Brain pericyte (primary cell): ENCODE results near the gene SND1.

Experiments
- DNase-seq: peaks from one replicate; pipeline ENCODE4 v3.0.0-alpha.2; 2012; ENCODE audit warnings: low read depth, low spot score

The SND1 gene

GRCh38 chr7:127905021-127905420 is 253.0 kb downstream of the SND1 start:
- DNase-seq, result no peak

DNA sequence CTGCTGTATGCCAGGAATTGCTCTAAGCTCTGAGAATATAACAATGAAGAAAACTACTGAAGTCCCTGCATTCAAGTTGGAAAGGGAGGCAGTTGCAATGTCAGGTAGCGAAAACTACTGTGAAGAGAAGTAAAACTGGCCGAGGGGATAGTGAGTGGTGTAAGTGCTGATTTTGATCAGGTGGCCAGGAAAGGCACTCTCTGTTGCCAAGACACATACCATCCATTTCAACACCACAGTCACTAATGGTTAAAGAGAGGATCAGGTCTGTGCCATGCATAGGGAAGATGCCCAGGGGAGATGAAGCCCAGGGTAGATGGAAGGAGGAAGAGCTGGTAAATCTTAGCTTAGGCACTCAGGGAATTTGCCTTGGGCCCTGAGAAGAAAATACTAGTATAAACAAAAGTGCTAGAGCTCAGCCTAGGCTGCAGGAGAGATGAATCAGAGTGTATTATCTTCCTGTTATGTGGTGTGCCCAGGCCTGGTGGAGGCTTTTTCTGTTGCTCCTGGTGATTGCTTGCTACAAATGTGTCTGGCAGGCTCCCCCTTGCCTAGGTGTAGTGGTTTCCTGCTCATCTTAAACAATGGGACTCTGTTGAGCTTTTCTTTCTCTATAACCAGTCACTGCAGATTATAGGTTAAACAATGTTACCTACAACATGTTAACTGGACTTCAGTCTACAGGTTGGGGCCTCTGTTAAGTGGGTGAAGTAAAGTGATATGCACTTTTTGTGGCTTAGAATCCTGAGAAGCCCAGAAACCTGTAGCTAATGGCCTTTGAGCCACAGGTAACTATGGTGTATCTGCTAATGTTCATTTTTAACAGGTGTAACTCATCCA is 253.7 kb downstream of the SND1 start:
- DNase-seq, result no peak

- DNase-seq, result no peak
Observed at GRCh38 chr7:127907110-127908040, 255.4 kb downstream of the SND1 start.

GRCh38 chr7:127908430-127909258 is 256.6 kb downstream of the SND1 start:
- DNase-seq, result no peak

DNA sequence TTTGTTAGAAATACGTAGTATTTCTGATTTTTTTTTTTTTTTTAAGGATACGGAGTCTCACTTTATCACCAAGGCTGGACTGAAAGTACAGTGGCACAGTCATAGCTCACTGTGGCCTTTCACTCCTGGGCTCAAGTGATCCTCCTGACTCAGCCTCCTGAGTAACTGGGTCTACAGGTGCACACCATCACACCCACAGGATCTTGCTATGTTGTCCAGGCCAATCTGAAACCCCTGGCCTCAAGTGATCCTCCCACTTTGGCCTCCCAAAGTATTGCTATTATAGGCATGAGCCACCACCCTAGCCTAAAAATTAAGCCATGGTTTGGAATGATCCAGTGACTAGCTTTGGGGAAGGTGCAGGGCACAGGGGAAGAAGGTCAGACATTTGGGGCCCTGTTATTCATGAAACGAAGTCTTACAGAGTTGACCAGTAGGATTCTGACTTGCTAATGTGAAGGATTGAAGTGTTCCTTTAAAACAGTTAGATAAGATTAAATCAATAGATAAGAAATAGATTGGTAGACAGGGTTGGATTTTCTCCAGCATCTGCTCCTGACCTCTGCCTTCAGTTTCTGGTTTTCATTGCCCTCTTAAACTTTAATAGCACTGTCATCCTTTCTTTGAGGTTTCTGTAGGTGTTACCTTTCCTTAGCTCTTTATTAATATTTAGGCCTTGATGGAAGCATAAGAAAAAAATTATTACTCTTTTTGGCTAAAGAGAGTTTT is 257.6 kb downstream of the SND1 start:
- DNase-seq, result no peak

GRCh38 chr7:127910670-127911069 is 258.7 kb downstream of the SND1 start:
- no peak for DNase-seq

GRCh38 chr7:127911968-127912511 is 260.0 kb downstream of the SND1 start:
- DNase-seq, result no peak

GRCh38 chr7:127912901-127913300 is 260.9 kb downstream of the SND1 start:
- DNase-seq, result no peak

GRCh38 chr7:127913686-127914085 is 261.7 kb downstream of the SND1 start:
- no peak for DNase-seq

- DNase-seq, result no peak
Observed at GRCh38 chr7:127914693-127915092, 262.7 kb downstream of the SND1 start.

DNA sequence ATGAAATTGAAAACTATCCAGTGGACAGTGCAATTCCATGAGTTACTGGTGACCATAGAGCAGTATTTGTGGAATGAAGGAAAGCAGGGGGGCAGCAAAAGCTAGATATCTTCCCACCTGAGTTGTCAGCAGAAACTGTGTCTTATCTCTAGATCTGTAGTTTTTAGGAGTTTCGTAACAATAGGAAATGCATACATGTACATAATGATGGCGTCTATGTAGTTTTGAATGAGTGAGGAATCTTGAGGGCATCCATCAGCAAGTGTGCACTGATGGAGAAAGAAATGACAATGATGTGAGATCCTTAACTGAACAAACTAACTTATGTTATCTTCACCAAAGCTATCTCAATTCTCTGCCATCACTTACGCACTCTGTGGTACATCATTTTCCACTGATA is 264.7 kb downstream of the SND1 start:
- DNase-seq, result no peak

DNA sequence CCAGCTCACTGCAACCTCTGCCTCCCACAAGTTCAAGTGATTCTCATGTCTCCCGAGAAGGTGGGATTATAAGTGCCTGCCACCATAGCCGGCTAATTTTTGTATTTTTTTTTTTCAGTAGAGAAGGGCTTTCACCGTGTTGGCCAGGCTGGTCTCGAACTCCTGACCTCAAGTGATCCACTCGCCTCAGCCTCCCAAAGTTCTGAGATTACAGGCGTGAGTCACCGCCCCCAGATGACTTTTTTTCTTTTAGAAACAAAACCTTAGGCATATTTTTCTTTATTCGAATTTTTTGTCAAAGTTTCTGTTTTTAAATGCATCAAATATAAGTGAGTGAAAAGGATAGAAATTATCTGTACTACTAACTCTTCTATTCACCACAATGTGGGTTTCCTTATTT is 266.1 kb downstream of the SND1 start:
- DNase-seq, result no peak

DNA sequence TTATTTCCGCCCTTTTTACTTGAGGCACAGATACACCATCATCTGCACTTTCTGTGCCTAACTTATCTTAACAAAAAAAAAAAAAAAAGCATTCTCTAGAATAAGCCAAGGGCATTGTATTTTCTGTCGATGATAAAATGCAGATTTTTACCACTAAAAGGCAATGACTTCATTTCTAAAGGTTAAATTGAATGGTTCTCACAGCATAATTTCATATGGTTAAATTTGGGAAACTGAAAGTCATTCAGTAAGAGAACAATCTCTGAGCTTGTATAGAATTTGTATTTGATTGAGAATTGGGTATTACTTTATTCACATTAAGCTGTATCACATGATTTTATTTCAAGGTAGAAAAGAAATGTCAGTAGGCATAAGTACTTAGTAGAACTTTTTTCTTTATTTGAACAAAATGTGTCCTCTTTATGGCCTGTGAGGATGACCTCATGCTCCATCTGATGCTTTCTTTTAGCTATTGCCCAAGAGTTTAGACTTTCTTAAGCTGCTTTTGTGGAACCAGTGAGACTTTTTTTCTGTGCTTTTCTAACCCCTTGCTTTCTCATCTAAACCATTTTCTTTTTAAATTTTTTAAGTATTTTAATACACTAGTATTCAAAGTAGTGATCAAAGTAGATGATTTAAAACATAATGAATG is 268.9 kb downstream of the SND1 start:
- no peak for DNase-seq

DNA sequence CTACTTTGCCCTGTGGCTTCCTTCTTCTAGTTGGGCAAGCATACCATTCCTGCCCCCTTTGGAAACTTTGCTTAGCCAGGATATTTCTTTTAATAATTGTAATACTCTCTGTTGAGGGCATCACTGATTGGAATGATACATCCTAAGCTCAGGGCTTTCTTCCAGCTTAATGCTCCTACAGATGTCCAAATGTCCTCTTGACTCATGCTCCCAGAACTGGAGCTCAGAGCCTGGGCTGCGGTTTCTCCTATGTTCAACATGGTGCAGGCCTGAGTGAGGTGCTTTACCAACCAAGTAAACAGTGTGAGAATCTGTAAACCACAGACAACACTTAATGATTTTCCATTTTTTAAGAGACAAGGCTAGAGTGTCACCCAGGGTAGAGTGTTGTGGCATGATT is 270.7 kb downstream of the SND1 start:
- DNase-seq, result no peak

GRCh38 chr7:127924874-127925273 is 272.9 kb downstream of the SND1 start:
- DNase-seq, result no peak

- no peak for DNase-seq
Observed at GRCh38 chr7:127927348-127927696, 275.3 kb downstream of the SND1 start.

DNA sequence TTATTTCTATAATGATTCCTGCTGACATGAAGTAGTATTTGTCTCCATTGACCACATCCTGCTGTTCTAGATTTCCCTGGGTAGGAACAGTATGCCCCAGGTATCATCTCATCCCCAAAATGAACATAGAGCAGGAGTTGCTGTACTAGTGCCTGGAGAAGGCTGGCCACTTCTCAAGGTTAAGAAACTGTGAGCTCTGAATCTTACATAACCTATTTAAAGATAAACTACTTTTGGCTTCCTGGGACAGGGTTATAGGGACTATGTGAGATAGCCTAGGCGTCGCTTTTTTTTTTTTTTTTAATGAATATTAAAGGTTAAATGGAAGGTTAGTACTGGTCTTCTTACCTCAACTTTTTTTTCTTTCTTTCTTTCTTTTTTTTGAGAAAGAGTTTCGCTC is 276.2 kb downstream of the SND1 start:
- no peak for DNase-seq

DNA sequence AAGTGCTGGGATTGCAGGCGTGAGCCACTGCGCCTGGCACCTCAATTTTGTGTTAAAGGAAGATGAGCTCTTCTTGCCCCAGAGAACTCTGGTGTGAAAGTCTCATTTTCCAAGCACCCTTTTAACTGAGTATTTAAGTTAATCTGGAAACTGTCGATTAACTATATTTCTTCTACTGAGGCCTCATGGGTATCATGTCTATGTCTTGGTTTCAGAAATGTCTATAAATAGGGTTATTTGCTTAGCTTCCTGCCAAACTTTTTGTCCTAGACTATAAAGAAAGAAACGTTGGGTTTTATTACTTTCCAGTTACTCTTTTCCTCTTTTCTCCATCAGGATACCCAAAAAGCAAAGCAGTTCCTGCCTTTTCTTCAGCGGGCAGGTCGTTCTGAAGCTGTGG is 276.9 kb downstream of the SND1 start:
- DNase-seq, result no peak

DNA sequence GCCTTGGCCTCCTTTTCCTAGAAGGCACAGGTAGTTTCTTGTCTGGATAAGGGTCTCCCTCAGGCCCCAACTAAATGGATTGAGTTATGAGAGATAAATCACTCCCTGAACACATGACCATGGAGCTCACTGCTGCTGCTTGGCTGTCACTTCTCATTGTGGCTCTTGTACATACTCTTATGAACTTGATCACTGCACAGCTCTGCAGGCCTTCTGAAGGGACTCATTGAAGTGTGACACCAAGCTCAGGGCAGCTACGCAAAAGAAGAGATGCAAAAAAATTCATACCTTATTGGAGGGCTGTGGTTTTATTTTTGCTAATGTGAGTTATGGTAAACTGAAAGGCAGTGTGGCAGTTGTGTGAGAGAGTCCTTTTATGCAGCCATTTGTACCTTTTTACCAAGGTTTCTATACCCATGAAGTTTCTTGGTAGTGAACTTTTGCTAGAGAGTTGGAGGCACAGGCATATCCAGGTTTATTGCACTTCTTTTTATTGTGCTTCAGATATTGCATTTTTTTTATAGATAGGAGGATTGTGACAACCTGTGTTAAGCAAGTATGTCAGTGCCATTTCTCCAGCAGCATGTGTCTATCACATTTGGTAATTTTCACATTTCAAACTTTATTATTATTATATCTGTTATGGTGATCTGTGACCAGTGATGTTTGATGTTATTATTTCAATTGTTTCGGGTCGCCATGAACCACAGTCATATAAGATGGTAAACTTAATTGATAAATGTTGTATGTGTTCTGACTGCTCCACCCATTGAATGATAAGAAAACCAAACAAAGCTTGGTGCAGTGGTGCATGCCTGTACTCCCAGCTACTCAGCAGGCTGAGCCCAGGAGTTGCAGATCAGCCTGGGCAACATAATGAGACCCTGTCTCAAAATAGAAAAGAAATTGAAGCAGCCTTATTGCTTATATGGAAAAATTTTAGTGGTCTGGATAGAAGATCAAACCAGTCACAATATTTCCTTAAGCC is 278.6 kb downstream of the SND1 start:
- no peak for DNase-seq
